H1 (cell line): ENCODE results near the gene HK1. TPM values are rescaled to one million over a fixed set of nuclear protein-coding genes. Genes with fewer than 3 reads are reported as not detected.

ENCODE experiments used
- CTCF ChIA-PET: fragments of 300-600 bp; sonication (Branson Sonifier 250); formaldehyde crosslinking; loops from one replicate; lab custom pipeline; 2021; ENCODE audit not compliant: partially characterized antibody; lab: Charles Lee
- POLR2A ChIA-PET: fragments of 300-600 bp; sonication (Branson Sonifier 250); formaldehyde crosslinking; loops from one replicate; lab custom pipeline; 2021; ENCODE audit warnings: inconsistent platforms; ENCODE audit not compliant: partially characterized antibody; lab: Charles Lee
- DNase-seq, 2 experiments: peaks; one replicate each; pipeline versions ENCODE4 v3.0.0 to v3.0.0-alpha.2; 2010 to 2022; ENCODE audit warnings: low spot score in 2 of 2, low read depth in 1 of 2, mixed read lengths in 1 of 2
- FAIRE-seq: peaks from 2 replicates; lab custom pipeline; 2011; peaks lifted over from hg19 to GRCh38; lab: Jason Lieb, UNC
- H2AFZ ChIP-seq: 2 replicates; pipeline ENCODE4 v1.8.1; 2012; ENCODE audit warnings: low read length, inconsistent platforms
- H2AK5ac ChIP-seq: 2 replicates; pipeline ENCODE4 v1.6.1; 2013; ENCODE audit warnings: low read depth, low read length
- H2BK120ac ChIP-seq: replicated peaks from 2 replicates; pipeline ENCODE3; 2013; ENCODE audit warnings: low read depth, low read length, inconsistent platforms
- H2BK12ac ChIP-seq: 2 replicates; pipeline ENCODE4 v1.6.1; 2013; ENCODE audit warnings: low read depth, low read length
- H2BK15ac ChIP-seq: 2 replicates; pipeline ENCODE4 v1.6.1; 2013; ENCODE audit warnings: low read length
- H2BK20ac ChIP-seq: 2 replicates; pipeline ENCODE4 v1.6.1; 2013; ENCODE audit warnings: low read length
- H2BK5ac ChIP-seq: 2 replicates; pipeline ENCODE4 v1.6.1; 2013; ENCODE audit warnings: low read depth, low read length
- H3K14ac ChIP-seq: 2 replicates; pipeline ENCODE4 v1.6.1; 2013; ENCODE audit warnings: inconsistent platforms; ENCODE audit not compliant: insufficient read length
- H3K18ac ChIP-seq: 2 replicates; pipeline ENCODE4 v1.6.1; 2013; ENCODE audit warnings: low read length; ENCODE audit errors: extremely low read depth
- H3K23ac ChIP-seq: 2 replicates; pipeline ENCODE4 v1.6.1; 2013; ENCODE audit warnings: inconsistent platforms; ENCODE audit not compliant: insufficient read length
- H3K23me2 ChIP-seq: 2 replicates; pipeline ENCODE4 v1.6.1; 2013; ENCODE audit warnings: low read depth, low read length
- H3K27ac ChIP-seq: 2 replicates; pipeline ENCODE4 v1.6.1; 2011; ENCODE audit warnings: low read depth, low read length, inconsistent platforms
- H3K27me3 ChIP-seq, 4 experiments: replicated peaks in 1 of 4; 1 replicate in 1 of 4; 2 replicates in 3 of 4; pipeline versions ENCODE4 v1.6.1 to v1.8.1; 2011 to 2013; ENCODE audit warnings: low read length in 3 of 4, mild to moderate bottlenecking in 3 of 4, inconsistent platforms in 2 of 4, mixed read lengths in 2 of 4, moderate library complexity in 1 of 4; ENCODE audit not compliant: control insufficient read depth in 3 of 4, insufficient read depth in 3 of 4; ENCODE audit errors: extremely low read depth in 1 of 4
- H3K36me3 ChIP-seq, 4 experiments: 2 replicates each; pipeline versions ENCODE4 v1.6.1 to v1.8.1; 2011 to 2013; ENCODE audit warnings: mild to moderate bottlenecking in 4 of 4, low read length in 3 of 4, moderate library complexity in 2 of 4, control low read depth in 1 of 4, inconsistent platforms in 1 of 4; ENCODE audit not compliant: insufficient read depth in 4 of 4, control insufficient read depth in 2 of 4
- H3K4ac ChIP-seq: replicated peaks from 2 replicates; pipeline ENCODE3; 2013; ENCODE audit warnings: low read length, low read depth, mixed read lengths, inconsistent platforms; ENCODE audit not compliant: insufficient read length
- H3K4me1 ChIP-seq, 4 experiments: replicated peaks in 1 of 4; 1 replicate in 1 of 4; 2 replicates in 3 of 4; pipeline versions ENCODE4 v1.6.1 to v1.8.1; 2011 to 2013; ENCODE audit warnings: low read length in 3 of 4, inconsistent platforms in 2 of 4, mixed read lengths in 1 of 4; ENCODE audit not compliant: insufficient read depth in 4 of 4, control insufficient read depth in 3 of 4
- H3K4me2 ChIP-seq, 2 experiments: 2 replicates each; pipeline versions ENCODE4 v1.6.1 to v1.8.1; 2011 to 2013; ENCODE audit warnings: low read depth in 2 of 2, low read length in 2 of 2, control low read depth in 1 of 2, inconsistent platforms in 1 of 2, mild to moderate bottlenecking in 1 of 2; ENCODE audit not compliant: insufficient read depth in 1 of 2
- H3K4me3 ChIP-seq, 4 experiments: fragments of 200-600, 300-600 bp in 1 of 4; sonication (generic), shearing (Covaris generic), sonication (Bioruptor Twin) in 1 of 4; 2 replicates each; pipeline versions ENCODE4 v1.5.1 to v1.8.1; 2011 to 2016; ENCODE audit warnings: low read length in 4 of 4, low read depth in 3 of 4, control low read depth in 2 of 4, inconsistent platforms in 2 of 4, mild to moderate bottlenecking in 2 of 4, mixed read lengths in 1 of 4, moderate library complexity in 1 of 4; ENCODE audit not compliant: insufficient read depth in 2 of 4; ENCODE audit errors: extremely low read depth in 1 of 4
- H3K56ac ChIP-seq: replicated peaks from 2 replicates; pipeline ENCODE3; 2013; ENCODE audit warnings: low read depth, mild to moderate bottlenecking, mixed read lengths, low read length, inconsistent platforms; ENCODE audit not compliant: insufficient read length
- H3K79me1 ChIP-seq: 2 replicates; pipeline ENCODE4 v1.6.1; 2013; ENCODE audit warnings: low read depth, low read length, control low read depth
- H3K79me2 ChIP-seq, 2 experiments: 2 replicates each; pipeline versions ENCODE4 v1.6.1 to v1.8.1; 2012 to 2013; ENCODE audit warnings: low read length in 2 of 2, mild to moderate bottlenecking in 2 of 2, inconsistent platforms in 1 of 2; ENCODE audit not compliant: insufficient read depth in 2 of 2, control insufficient read depth in 1 of 2
- H3K9ac ChIP-seq, 4 experiments: replicated peaks in 1 of 4; 1 replicate in 1 of 4; 2 replicates in 3 of 4; pipeline versions ENCODE4 v1.6.1 to v1.8.1; 2011 to 2013; ENCODE audit warnings: low read depth in 3 of 4, low read length in 3 of 4, control low read depth in 2 of 4, mild to moderate bottlenecking in 2 of 4, moderate library complexity in 2 of 4, inconsistent platforms in 1 of 4; ENCODE audit errors: extremely low read depth in 1 of 4
- H3K9me3 ChIP-seq, 2 experiments: 2 replicates each; pipeline versions ENCODE4 v1.6.1 to v1.8.1; 2012 to 2013; ENCODE audit warnings: mild to moderate bottlenecking in 2 of 2, moderate library complexity in 2 of 2, control low read depth in 1 of 2, inconsistent platforms in 1 of 2, low read depth in 1 of 2, low read length in 1 of 2, mixed read lengths in 1 of 2; ENCODE audit not compliant: insufficient read depth in 2 of 2
- H4K20me1 ChIP-seq, 2 experiments: replicated peaks in 1 of 2; 2 replicates each; pipeline versions ENCODE3 to v1.8.1; 2011 to 2013; ENCODE audit warnings: inconsistent platforms in 2 of 2, low read length in 2 of 2, mild to moderate bottlenecking in 1 of 2; ENCODE audit not compliant: insufficient read depth in 2 of 2, control insufficient read depth in 1 of 2
- H4K5ac ChIP-seq: 2 replicates; pipeline ENCODE4 v1.6.1; 2013; ENCODE audit warnings: low read length, low read depth, mixed read lengths, inconsistent platforms; ENCODE audit not compliant: insufficient read length
- H4K8ac ChIP-seq: 2 replicates; pipeline ENCODE4 v1.8.0; 2013; ENCODE audit warnings: mild to moderate bottlenecking, moderate library complexity, low read length, inconsistent platforms; ENCODE audit not compliant: insufficient read depth; ENCODE audit errors: extremely low read depth
- H4K91ac ChIP-seq: replicated peaks from 2 replicates; pipeline ENCODE3; 2013; ENCODE audit warnings: low read length, mixed read lengths, inconsistent platforms; ENCODE audit not compliant: insufficient read length
- CHD2 ChIP-seq: IDR thresholded peaks from 2 replicates; pipeline ENCODE4 v1.6.1; 2012; ENCODE audit warnings: low read length, improper control_type of control experiment
- HDAC2 ChIP-seq, 2 experiments: fragments of 300-600 bp in 1 of 2; sonication (generic) in 1 of 2; IDR thresholded peaks; 2 replicates each; pipeline ENCODE4 v1.6.1; 2011 to 2012; ENCODE audit warnings: low read depth in 2 of 2, low read length in 2 of 2, mild to moderate bottlenecking in 2 of 2, moderate library complexity in 2 of 2, borderline replicate concordance in 1 of 2, inconsistent platforms in 1 of 2
- JUN ChIP-seq: IDR thresholded peaks from 2 replicates; pipeline ENCODE4 v1.6.1; 2011; ENCODE audit warnings: low read depth, mild to moderate bottlenecking, improper control_type of control experiment, low read length
- POLR2AphosphoS5 ChIP-seq: IDR thresholded peaks from 2 replicates; pipeline ENCODE4 v1.6.1; 2011; ENCODE audit warnings: low read depth, low read length
- POU5F1 ChIP-seq: IDR thresholded peaks from 2 replicates; pipeline ENCODE4 v1.6.1; 2011; ENCODE audit warnings: low read depth, mild to moderate bottlenecking, low read length, moderate library complexity
- RBBP5 ChIP-seq: IDR thresholded peaks from 2 replicates; pipeline ENCODE4 v1.7.1; 2012; ENCODE audit warnings: low read depth, mild to moderate bottlenecking, inconsistent platforms, low read length, moderate library complexity, borderline replicate concordance
- SUZ12 ChIP-seq: fragments of 200-600 bp; sonication (generic); IDR thresholded peaks from 2 replicates; pipeline ENCODE4 v1.6.1; 2012; ENCODE audit warnings: mild to moderate bottlenecking, inconsistent platforms, low read length, moderate library complexity, mixed read lengths
- TAF1 ChIP-seq: IDR thresholded peaks from 2 replicates; pipeline ENCODE4 v1.6.1; 2011; ENCODE audit warnings: mild to moderate bottlenecking, low read depth, low read length
- TAF7 ChIP-seq: optimal IDR thresholded peaks from 2 replicates; pipeline ENCODE3; 2011; ENCODE audit warnings: low read depth, mild to moderate bottlenecking, inconsistent platforms, low read length, moderate library complexity, borderline replicate concordance
- ZNF274 ChIP-seq: IDR thresholded peaks from 2 replicates; pipeline ENCODE4 v1.7.0; 2012; ENCODE audit warnings: low read length, borderline replicate concordance; ENCODE audit errors: extremely low read depth
- WGBS, 2 experiments: shearing (Covaris generic) in 1 of 2; methylation state at CpG; one replicate each; pipeline versions ENCODE4 v1.1.6 to v1.1.7; 2013 to 2015; ENCODE audit warnings: low lambda C conversion rate in 2 of 2, mixed read lengths in 2 of 2, inconsistent platforms in 1 of 2, low coverage in 1 of 2, missing lambda C conversion rate in 1 of 2; ENCODE audit not compliant: insufficient replicate concordance in 2 of 2, insufficient coverage in 1 of 2, insufficient read length in 1 of 2; ENCODE audit errors: extremely low coverage in 1 of 2, missing lambda C conversion rate in 1 of 2; 5-methylcytosine and 5-hydroxymethylcytosine counted together
- polyA plus RNA-seq, 7 experiments: library from polyadenylated mRNA; depleted of rRNA in 3 of 7; stranded (reverse) in 5 of 7; unstranded in 2 of 7; fragments of >200 nt in 5 of 7; fragments of 200-250 nt in 2 of 7; gene quantifications; 1 replicate in 5 of 7; 2 replicates in 1 of 7; 4 replicates in 1 of 7; pipeline versions ENCODE4 v1.2.1 to v1.2.3, GENCODE V29; 2011 to 2013; ENCODE audit warnings: missing spikeins in 2 of 7, mixed read lengths in 2 of 7
- total RNA-seq: library from RNA; stranded (reverse); fragmentation: NEBNext Ultra II Directional; extraction: Animal tissue kit (Norgen Biotek cat#: 25700); gene quantifications from 2 replicates; pipeline ENCODE4 v1.2.1, GENCODE V29; 2021

Gene HK1
- total and polyA plus RNA-seq, 2 of the 8 experiments (the other 6 are each of a cell fraction or from before 2014, with no cell fraction given) = 55.8 to 247 TPM

GRCh38 chr10:69366738-69367137 is 88.4 kb downstream of the HK1 start:
- no peak overlapping the region for H4K5ac ChIP-seq
- H3K27me3 ChIP-seq = no peaks in the 10 kb centered on the region
- ChIA-PET POLR2A (interaction anchor here (0.8 kb wide), 1 partner anchor 9 kb away, joined by 3 read pairs; no protein-coding TSS in a partner anchor), CTCF (interaction anchor here (0.8 to 4.9 kb wide), 5 partner anchors 9 to 98 kb away, joined by 3 to 24 read pairs (median 3); no protein-coding TSS in a partner anchor)
- no peak overlapping the region for H2BK12ac ChIP-seq
- H3K4ac ChIP-seq = no peak overlapping the region
- H4K91ac ChIP-seq = no peak overlapping the region
- 0 out of 7 replicates have a peak, but pooled peaks cover 0 to 2% (median 0%) of the 10 kb centered on the region in 4 experiments for H3K4me1 ChIP-seq
- H3K9ac ChIP-seq = no peak overlapping the region
- TF ChIP-seq POLR2AphosphoS5 (no peak), JUN (no peak), CHD2 (no peak), ZNF274 (no peak), TAF7 (no peak), RBBP5 (no peak), TAF1 (no peak), POU5F1 (no peak), SUZ12 (no peak), HDAC2 (IDR thresholded peaks at IDR 0.05; ENCODE audit: borderline replicate concordance in 1 of 2, low read depth in 2 of 2, low read length in 2 of 2) (no peak)
- FAIRE-seq (no peak), DNase-seq (no peak)
- no peak overlapping the region for H3K23ac ChIP-seq
- H3K79me1 ChIP-seq = peaks cover 9% of the 10 kb centered on the region; the same call in 1 of the 2 replicates
- no peak overlapping the region for H3K56ac ChIP-seq
- no peak overlapping the region; the same call in 1 of the 2 replicates for H4K8ac ChIP-seq
- H3K23me2 ChIP-seq = no peaks in the 10 kb centered on the region
- H2BK120ac ChIP-seq = no peak overlapping the region
- no peak overlapping the region for H2AK5ac ChIP-seq
- peak overlapping the region; percentile 29; the same call in 1 of the 2 replicates for H3K27ac ChIP-seq
- H3K9me3 ChIP-seq = no peaks in the 10 kb centered on the region
- H3K14ac ChIP-seq = no peak overlapping the region
- no peak overlapping the region for H2BK20ac ChIP-seq
- H3K36me3 ChIP-seq = peaks cover 8 to 55% (median 42%) of the 10 kb centered on the region in 4 experiments
- WGBS, 2 experiments = 92% methylated on average over 5 of the region's 5 CpGs; no CpG with 5 or more reads in 1 of the 2 experiments
- H3K18ac ChIP-seq = no peak overlapping the region
- H3K4me3 ChIP-seq = no peak overlapping the region
- H2BK15ac ChIP-seq = no peak overlapping the region
- H2AFZ ChIP-seq = no peak overlapping the region
- H3K4me2 ChIP-seq = no peak overlapping the region
- peaks cover 0 to 11% of the 10 kb centered on the region in 2 experiments; a peak in 1 of 4 replicates for H3K79me2 ChIP-seq
- peaks cover 2 to 5% of the 10 kb centered on the region in 2 experiments for H4K20me1 ChIP-seq
- peak overlapping the region; percentile 38; the same call in 1 of the 2 replicates for H2BK5ac ChIP-seq
